HG03139 (cell line): ENCODE data around the gene MBD5.

ENCODE experiments used
- ATAC-seq: cut with Tn5 transposase; IDR thresholded peaks from one replicate; pipeline ENCODE4 v1.9.1; 2021; ENCODE audit not compliant: unreplicated experiment

Gene MBD5

GRCh38 chr2:148209603-148210002 lies 188.7 kb downstream of the MBD5 start:
- ATAC-seq: no peak

GRCh38 chr2:148218326-148219075 lies 197.6 kb downstream of the MBD5 start:
- ATAC-seq: no peak

- no peak for ATAC-seq
These were observed 200.3 kb downstream of the MBD5 start for GRCh38 chr2:148221166-148221565.

- no peak for ATAC-seq
These were observed 201.0 kb downstream of the MBD5 start for GRCh38 chr2:148221926-148222325.

GRCh38 chr2:148231858-148232257 lies 211.0 kb downstream of the MBD5 start:
- ATAC-seq: no peak

- ATAC-seq: no peak
These were observed 213.3 kb downstream of the MBD5 start for GRCh38 chr2:148234143-148234542.

DNA sequence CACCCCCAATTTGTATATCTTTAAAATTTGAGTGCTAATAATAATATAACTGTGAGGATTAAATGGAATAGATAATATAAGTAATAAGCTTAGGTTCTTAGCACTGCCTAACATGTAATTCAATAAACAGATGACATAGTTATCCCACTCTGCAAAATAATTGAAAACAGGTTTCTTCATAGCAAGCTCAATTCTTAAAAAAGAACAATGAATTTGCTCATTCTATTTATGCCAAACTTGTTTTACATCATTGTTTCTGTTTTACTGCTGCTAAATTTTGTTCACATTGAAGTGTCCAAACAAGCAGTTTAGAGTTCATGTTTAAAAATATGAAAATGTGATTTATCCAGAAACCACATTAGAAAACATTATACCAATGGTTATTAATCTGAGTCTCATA lies 217.0 kb downstream of the MBD5 start:
- ATAC-seq: no peak

DNA sequence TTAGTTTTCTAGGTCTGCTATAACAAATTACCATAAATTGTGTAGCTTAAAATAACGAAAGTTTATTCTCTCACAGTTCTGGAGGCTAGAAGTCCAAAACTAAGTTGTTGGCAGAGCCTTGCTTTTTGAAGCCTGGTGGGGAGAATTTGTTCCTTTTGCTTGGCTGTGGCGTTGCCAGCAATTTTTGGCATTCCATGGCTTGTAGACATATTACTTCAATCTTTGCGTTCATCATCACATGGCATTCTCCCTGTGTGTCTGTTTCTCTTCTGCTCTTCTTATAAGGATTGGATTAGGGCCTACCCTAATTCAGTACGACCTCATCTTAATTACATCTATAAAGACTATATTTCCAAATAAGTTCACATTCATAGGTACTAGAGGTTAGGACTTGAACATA lies 217.7 kb downstream of the MBD5 start:
- no peak for ATAC-seq

- no peak for ATAC-seq
These were observed 219.9 kb downstream of the MBD5 start for GRCh38 chr2:148240838-148241237.

DNA sequence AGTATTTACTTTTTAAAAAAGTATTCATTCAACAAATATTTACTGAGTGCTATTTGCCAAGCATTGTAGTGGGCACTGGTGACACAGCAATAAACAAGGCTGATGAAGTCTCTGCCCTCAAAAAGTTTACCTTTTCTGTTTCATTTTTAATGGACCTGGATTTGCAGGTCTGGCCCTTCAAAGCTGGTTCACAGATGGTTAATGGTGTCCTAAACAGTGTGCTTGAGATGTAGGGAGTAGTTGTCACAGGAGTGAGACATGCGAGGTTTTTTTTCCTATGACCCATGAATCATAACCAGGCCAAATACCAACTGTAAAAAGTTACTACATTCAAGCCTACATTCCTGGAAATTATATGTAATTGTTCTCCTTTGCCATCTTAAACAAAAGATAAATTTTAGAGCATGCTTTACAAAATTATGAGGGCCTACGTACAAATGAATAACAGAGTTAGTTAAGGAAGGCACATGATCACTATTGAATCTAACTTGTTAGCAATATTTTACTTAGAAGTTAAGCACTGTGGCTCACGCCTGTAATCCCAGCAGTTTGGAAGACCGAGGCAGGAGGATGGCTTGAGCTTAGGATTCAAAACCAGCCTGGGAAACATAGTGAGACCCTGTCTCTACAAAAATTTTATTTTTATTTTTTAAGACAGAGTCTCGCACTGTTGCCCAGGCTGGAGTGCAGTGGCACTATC lies 223.9 kb downstream of the MBD5 start:
- ATAC-seq: no peak

GRCh38 chr2:148251993-148252392 lies 231.1 kb downstream of the MBD5 start:
- ATAC-seq: no peak

- no peak for ATAC-seq
These were observed 231.8 kb downstream of the MBD5 start for GRCh38 chr2:148252646-148253045.

GRCh38 chr2:148253685-148254084 lies 232.8 kb downstream of the MBD5 start:
- no peak for ATAC-seq

DNA sequence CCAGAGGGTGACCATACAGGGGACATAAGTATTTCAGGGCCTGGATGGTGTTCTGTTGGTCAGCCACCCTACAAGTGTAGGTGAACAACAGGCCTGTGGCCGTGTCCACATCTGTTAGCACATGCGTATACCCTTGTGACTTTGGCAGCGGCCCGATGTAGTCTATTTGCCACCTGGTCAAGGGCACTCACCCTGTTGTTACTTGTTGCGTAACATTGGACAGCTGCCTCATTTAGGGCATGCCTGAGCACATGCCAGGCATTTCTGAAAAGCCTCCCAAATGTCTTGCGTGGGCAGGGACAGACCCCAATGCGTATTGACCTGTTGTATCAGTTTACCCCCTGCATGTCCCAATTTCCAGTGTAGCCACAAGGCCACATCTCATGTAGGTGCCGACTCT lies 235.0 kb downstream of the MBD5 start:
- no peak for ATAC-seq

- no peak for ATAC-seq
These were observed 236.4 kb downstream of the MBD5 start for GRCh38 chr2:148257276-148257675.

DNA sequence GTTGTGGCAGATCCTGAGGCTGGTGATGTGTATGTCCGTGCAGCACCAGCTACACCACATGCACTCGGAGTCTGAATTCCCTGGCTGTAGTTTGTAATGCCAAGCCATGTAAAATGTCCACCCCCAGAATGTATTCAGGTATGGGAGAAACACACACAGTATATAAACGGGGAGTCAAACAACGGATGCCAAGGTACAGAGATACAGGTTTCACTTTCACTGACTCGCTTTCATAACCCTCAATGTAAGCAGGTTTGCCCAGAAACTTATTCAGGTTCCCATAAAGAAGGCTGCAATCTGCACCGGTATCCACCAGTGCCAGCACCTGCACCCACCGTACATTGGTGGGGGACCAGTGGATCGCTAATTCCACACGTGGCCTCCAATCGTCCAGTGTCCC lies 237.2 kb downstream of the MBD5 start:
- ATAC-seq: no peak

GRCh38 chr2:148259674-148260073 lies 238.8 kb downstream of the MBD5 start:
- ATAC-seq: no peak

GRCh38 chr2:148263890-148264289 lies 243.0 kb downstream of the MBD5 start:
- ATAC-seq: no peak

- ATAC-seq: no peak
These were observed 252.3 kb downstream of the MBD5 start for GRCh38 chr2:148273158-148273691.

DNA sequence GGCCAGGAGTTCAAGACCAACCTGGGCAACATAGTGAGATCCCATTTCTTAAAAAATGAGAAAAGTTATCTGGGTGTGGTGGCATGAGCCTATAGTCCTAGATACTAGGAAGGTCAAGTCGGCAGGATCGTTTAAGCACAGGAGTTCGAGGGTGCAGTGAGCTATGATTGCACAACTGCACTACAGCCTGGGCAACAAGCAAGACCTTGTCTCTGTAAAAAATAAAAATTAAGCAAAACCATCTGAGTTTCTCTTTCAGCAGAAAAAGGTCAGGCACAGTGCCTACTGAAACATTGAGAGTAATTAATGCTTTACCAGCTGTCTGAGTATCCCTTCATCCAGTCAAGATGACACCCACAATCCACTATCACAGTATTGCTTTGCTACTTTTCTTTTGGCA lies 258.3 kb downstream of the MBD5 start:
- ATAC-seq: no peak

DNA sequence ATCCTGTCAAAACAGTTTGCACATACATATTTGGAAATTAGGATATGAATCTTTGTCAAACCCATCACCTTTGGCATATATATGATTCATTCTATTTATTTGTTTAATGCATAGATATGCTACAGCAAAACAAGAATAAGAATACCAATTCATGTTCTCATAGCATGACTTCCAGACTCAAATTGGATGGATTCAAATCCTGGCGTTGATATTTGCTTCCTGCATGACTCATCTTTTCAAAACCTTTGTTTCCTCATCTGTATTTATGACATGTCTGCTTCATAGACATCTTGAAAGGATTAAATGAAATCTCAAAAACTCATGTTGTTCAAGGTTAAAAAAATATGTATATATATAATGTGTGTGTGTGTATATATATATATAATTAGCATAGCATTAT lies 261.3 kb downstream of the MBD5 start:
- no peak for ATAC-seq

- no peak for ATAC-seq
These were observed 271.5 kb downstream of the MBD5 start for GRCh38 chr2:148292431-148292830.
